GM12873 (cell line): ENCODE data around the gene CASTOR1.
A peak's percentile ranks its signal among the peaks of the same experiment; 100 is the strongest.

Experiments
- CTCF ChIP-seq: IDR thresholded peaks from 2 replicates; pipeline ENCODE4 v1.5.1; 2012; ENCODE audit warnings: low read depth, mild to moderate bottlenecking, moderate library complexity, low read length, control low read depth; ENCODE audit not compliant: insufficient read depth; ENCODE audit errors: missing control alignments

CASTOR1 gene

GRCh38 chr22:30249049-30250038, 40.0 kb downstream of the CASTOR1 start:
- TF ChIP-seq CTCF: no peak

DNA sequence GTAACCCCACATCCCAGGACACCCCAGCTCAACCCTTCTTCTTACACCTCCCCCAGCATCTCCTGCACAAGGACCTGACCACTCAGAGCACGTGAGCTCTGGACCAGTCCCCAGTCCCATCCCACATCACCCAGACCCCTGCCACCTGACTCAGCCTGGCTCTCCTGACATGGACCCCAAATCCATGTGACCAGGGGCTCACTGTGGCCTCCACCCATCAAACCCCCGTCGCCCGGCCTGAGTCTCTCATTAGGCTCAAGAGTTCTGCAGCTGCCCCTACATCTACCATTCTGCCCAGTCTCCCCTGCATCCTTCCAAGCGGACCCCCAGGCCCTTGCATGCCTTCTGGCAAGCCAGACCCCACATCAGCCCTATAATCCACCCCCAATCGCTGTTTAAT, 40.8 kb downstream of the CASTOR1 start:
- TF ChIP-seq CTCF: no peak

GRCh38 chr22:30247974-30248373, 41.3 kb downstream of the CASTOR1 start:
- no peak for TF ChIP-seq CTCF

DNA sequence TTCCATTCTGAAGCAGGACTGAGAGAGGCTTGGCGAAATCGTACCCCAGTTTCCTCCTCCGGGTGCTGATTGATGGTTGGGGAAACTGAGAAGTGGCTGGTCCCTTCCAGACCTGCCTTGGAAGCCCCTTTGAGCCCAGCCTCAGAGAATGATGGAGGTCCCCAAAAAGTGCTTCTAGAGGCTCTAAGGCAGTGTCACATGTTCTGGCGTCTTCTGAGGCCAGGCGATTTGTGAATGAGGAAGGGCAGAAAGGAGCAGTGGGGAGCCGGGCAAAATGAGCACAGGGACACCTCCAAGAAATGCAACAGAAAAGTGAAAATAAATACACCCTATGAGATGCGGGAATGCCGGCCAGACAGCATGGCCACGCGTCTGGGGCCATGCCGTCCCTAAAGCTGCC, 41.7 kb downstream of the CASTOR1 start:
- TF ChIP-seq CTCF: no peak

- TF ChIP-seq CTCF: no peak
Observed at GRCh38 chr22:30246814-30247376, 42.4 kb downstream of the CASTOR1 start.

DNA sequence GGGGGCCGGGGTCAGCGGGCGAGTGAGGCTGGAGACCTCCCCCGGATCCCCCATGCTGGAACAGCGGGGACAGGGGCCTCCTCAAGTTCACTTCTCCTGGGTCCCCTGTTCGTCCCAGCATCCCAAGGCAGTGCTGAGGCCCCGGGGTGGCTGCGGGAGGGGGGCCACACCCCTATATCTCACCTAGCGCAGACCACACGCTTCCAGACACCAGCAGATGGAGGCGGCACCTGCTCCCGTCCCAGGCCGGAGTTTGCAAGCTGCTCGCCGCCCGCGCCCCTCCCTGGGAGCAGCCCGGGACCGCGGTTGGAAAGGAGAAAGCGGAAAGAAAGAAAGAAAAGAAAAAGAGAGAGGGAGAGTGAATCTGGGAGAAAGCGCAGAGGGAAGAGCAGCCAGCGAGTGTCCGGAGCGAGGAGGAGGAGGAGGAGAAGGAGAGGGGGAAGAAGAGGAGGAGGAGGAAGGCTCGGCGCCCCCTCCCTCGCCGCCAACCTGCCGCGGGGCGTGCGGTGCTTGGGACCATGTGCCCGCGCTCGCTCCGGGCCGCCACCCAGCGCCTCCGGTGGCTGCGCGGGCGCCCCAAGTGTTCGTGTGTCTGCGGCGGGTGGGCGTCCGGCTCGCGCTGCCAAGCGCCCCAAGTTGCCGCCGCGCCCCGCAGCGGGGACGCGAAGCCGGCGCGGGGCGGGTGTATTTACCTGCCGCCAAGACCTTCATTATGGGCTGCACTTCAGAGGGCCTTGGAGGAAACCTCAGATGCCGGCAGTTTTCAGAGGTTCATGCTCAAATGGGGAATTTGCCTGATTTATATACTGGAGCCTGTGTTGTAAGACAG, 43.1 kb downstream of the CASTOR1 start, which contains the start of gene LIF:
LIF (minus strand) TSS at position 775 of the 829 bp plus-strand sequence; CDS start at position 711, 64 bp downstream.
- TF ChIP-seq CTCF: peak; percentile 22
